Activated naive CD4-positive, alpha-beta T cell (primary cell): ENCODE results near the gene TFEB.

ENCODE experiments used
- DNase-seq, 4 experiments: peaks; one replicate each; lab custom pipeline; 2025; lab: John Stamatoyannopoulos, UW

TFEB gene

GRCh38 chr6:41735427-41736185 is at the start of gene TFEB:
TFEB (minus strand) TSS chr6:41735608; CDS start chr6:41691213, 44,395 bp downstream.
- DNase-seq = peak; percentile 86 to 93 (median 91)

- DNase-seq = no peak
Measured at GRCh38 chr6:41784581-41785171, 49.3 kb upstream of the TFEB start.

GRCh38 chr6:41783106-41783780 is 47.8 kb upstream of the TFEB start:
- no peak for DNase-seq

- no peak for DNase-seq
Measured at GRCh38 chr6:41781366-41781730, 45.9 kb upstream of the TFEB start.

- DNase-seq = no peak
Measured at GRCh38 chr6:41780551-41781365, 45.4 kb upstream of the TFEB start, which contains the start of gene PRICKLE4. PRICKLE4 (plus strand) TSS chr6:41780782; CDS start chr6:41783474, 2,692 bp downstream.

GRCh38 chr6:41779788-41780550 is 44.6 kb upstream of the TFEB start, which contains the start of gene FRS3:
FRS3 (minus strand) TSS chr6:41779900; CDS start chr6:41776987, 2,913 bp downstream.
- peak; percentile 99 to 100 (median 100) for DNase-seq

GRCh38 chr6:41779336-41779735 is 43.9 kb upstream of the TFEB start:
- peak in 1 of 4 experiments; percentile 40 for DNase-seq

GRCh38 chr6:41778895-41779294 is 43.5 kb upstream of the TFEB start:
- DNase-seq = no peak

GRCh38 chr6:41777551-41778285 is 42.3 kb upstream of the TFEB start:
- no peak for DNase-seq

- DNase-seq = no peak
Measured at GRCh38 chr6:41775293-41775882, 40.0 kb upstream of the TFEB start.

GRCh38 chr6:41774841-41775240 is 39.4 kb upstream of the TFEB start:
- DNase-seq = no peak

GRCh38 chr6:41771058-41771983 is 35.9 kb upstream of the TFEB start:
- no peak for DNase-seq

- no peak for DNase-seq
Measured at GRCh38 chr6:41770381-41771057, 35.1 kb upstream of the TFEB start.

GRCh38 chr6:41769376-41769775 is 34.0 kb upstream of the TFEB start:
- DNase-seq = no peak

GRCh38 chr6:41768545-41769308 is 33.3 kb upstream of the TFEB start:
- DNase-seq = no peak

- DNase-seq = no peak
Measured at GRCh38 chr6:41767112-41767833, 31.9 kb upstream of the TFEB start.
